CD8-positive, alpha-beta memory T cell (primary cell): Measurements from ENCODE around the gene SPIRE2. TPM values are rescaled to one million over a fixed set of nuclear protein-coding genes. Genes with fewer than 3 reads are reported as not detected.
"Not testable (repeated sequence)": the region's sequence is repeated elsewhere in the genome, so short reads cannot be mapped to it uniquely, and the experiment has no call there.

Experiments
- CTCF ChIA-PET: fragments of 350-600 bp; sonication (Branson Sonifier 250); formaldehyde crosslinking; loops from one replicate; lab custom pipeline; 2021; ENCODE audit warnings: antibody characterized with exemption; lab: Charles Lee
- POLR2A ChIA-PET: fragments of 350-600 bp; sonication (Branson Sonifier 250); formaldehyde crosslinking; loops from one replicate; lab custom pipeline; 2021; ENCODE audit warnings: antibody characterized with exemption; lab: Charles Lee
- DNase-seq, 5 donors: peaks; one replicate each; pipeline versions ENCODE4 v3.0.0 to v3.0.0-alpha.2; 2020 to 2022; ENCODE audit warnings: mixed read lengths in 1 of 5
- H3K27ac ChIP-seq: one replicate; pipeline ENCODE4 v1.7.0; 2013; ENCODE audit warnings: low read depth, mild to moderate bottlenecking, low read length, moderate library complexity
- H3K27me3 ChIP-seq: 2 replicates; pipeline ENCODE4 v1.7.0; 2013; ENCODE audit warnings: low read length, mild to moderate bottlenecking; ENCODE audit not compliant: insufficient read depth, poor library complexity, severe bottlenecking
- H3K36me3 ChIP-seq: 2 replicates; pipeline ENCODE4 v1.7.0; 2013; ENCODE audit warnings: mild to moderate bottlenecking, low read length, moderate library complexity; ENCODE audit not compliant: insufficient read depth
- H3K4me1 ChIP-seq: 2 replicates; pipeline ENCODE4 v1.7.0; 2013; ENCODE audit warnings: mild to moderate bottlenecking, low read length, moderate library complexity; ENCODE audit not compliant: insufficient read depth
- H3K4me3 ChIP-seq: 2 replicates; pipeline ENCODE4 v1.7.0; 2013; ENCODE audit warnings: mild to moderate bottlenecking, low read length
- H3K9me3 ChIP-seq: 2 replicates; pipeline ENCODE4 v1.7.0; 2013; ENCODE audit warnings: mild to moderate bottlenecking, low read length
- H3K27ac Mint-ChIP-seq, 8 donors: one replicate each; pipeline ENCODE4 v1.8.0; 2020 to 2021; ENCODE audit warnings: mixed read lengths in 8 of 8, mild to moderate bottlenecking in 6 of 8, inconsistent platforms in 3 of 8, moderate library complexity in 3 of 8
- H3K27me3 Mint-ChIP-seq, 2 donors: one replicate each; pipeline ENCODE4 v1.8.0; 2020 to 2021; ENCODE audit warnings: mixed read lengths in 2 of 2, mild to moderate bottlenecking in 1 of 2, moderate library complexity in 1 of 2
- H3K36me3 Mint-ChIP-seq, 3 donors: one replicate each; pipeline ENCODE4 v1.8.0; 2020 to 2021; ENCODE audit warnings: mixed read lengths in 3 of 3, inconsistent platforms in 1 of 3, mild to moderate bottlenecking in 1 of 3
- H3K4me1 Mint-ChIP-seq, 3 donors: one replicate each; pipeline ENCODE4 v1.8.0; 2020 to 2021; ENCODE audit warnings: mixed read lengths in 3 of 3, inconsistent platforms in 1 of 3, mild to moderate bottlenecking in 1 of 3
- H3K4me3 Mint-ChIP-seq, 7 donors: one replicate each; pipeline ENCODE4 v1.8.0; 2020 to 2021; ENCODE audit warnings: mixed read lengths in 7 of 7, mild to moderate bottlenecking in 6 of 7, moderate library complexity in 4 of 7, inconsistent platforms in 2 of 7
- H3K9me3 Mint-ChIP-seq, 5 donors: one replicate each; pipeline ENCODE4 v1.8.0; 2020 to 2022; ENCODE audit warnings: mixed read lengths in 5 of 5, mild to moderate bottlenecking in 3 of 5, moderate library complexity in 2 of 5, inconsistent platforms in 1 of 5
- polyA plus RNA-seq: library from polyadenylated mRNA; unstranded; fragments of 300-500 nt; fragmentation: Illumina TruSeq; gene quantifications from one replicate; pipeline ENCODE4 v1.2.3, GENCODE V29; 2021
- total RNA-seq, 2 experiments: library from RNA; stranded (reverse); gene quantifications; one replicate each; pipeline ENCODE4 v1.2.3, GENCODE V29; 2021

The SPIRE2 gene
- total and polyA plus RNA-seq, 3 experiments from 2014 or later, result 0.18 to 1.4 (median 0.37) TPM

DNA sequence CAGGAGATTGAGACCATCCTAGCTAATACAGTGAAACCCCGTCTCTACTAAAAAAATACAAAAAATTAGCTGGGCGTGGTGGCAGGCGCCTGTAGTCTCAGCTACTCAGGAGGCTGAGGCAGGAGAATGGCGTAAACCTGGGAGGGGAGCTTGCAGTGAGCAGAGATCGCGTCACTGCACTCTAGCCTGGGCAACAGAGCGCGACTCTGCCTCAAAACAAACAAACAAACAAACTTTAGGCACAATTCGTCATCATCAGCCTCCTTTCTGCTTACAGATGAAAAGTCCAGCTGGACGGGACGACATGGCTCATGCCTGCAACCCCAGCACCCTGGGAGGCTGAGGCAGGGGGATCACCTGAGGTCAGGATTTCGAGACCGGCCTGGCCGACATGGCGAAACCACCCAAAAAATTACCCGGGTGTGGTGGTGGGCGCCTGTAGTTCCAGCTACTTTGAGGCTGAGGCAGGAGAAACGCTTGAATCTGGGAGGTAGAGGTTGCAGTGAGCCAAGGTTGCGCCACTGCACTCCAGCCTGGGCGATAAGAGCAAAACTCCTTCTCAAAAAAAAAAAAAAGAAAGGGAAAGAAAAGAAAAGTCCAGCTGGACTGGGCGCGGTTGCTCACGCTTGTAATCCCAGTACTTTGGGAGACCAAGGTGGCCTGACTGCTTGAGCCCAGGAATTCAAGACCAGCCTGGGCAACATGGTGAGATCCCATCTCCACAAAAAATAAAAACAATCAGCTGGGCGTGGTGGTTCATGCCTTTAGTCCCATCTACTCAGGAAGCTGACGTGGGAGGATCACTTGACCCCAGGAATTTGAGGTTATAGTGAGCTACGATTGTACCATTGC lies 1.5 kb upstream of the SPIRE2 start:
- ChIA-PET POLR2A (no interaction called here), CTCF (interaction anchor here (0.8 kb wide), 1 partner anchor 34 kb away, joined by 3 read pairs; no protein-coding TSS in a partner anchor)
- Histone ChIP-seq H3K27ac (no peak overlapping the region), H3K4me3 (no peak overlapping the region), H3K36me3 (no peaks in the 10 kb centered on the region), H3K4me1 (no peaks in the 10 kb centered on the region), H3K27me3 (peaks cover 14% of the 10 kb centered on the region), H3K9me3 (no peaks in the 10 kb centered on the region)
- peak overlapping the region in 2 of 7 donors; percentile 69 for H3K4me3 Mint-ChIP-seq
- H3K27ac Mint-ChIP-seq, result no peak overlapping the region
- peak in 1 of 5 donors; percentile 30 for DNase-seq
- no peaks in the 10 kb centered on the region for H3K9me3 Mint-ChIP-seq
- peaks cover 0 to 5% (median 0%) of the 10 kb centered on the region in 3 donors for H3K36me3 Mint-ChIP-seq
- H3K27me3 Mint-ChIP-seq, result peaks cover 6 to 20% of the 10 kb centered on the region in 2 donors
- peaks cover 7 to 17% (median 10%) of the 10 kb centered on the region in 3 donors for H3K4me1 Mint-ChIP-seq

DNA sequence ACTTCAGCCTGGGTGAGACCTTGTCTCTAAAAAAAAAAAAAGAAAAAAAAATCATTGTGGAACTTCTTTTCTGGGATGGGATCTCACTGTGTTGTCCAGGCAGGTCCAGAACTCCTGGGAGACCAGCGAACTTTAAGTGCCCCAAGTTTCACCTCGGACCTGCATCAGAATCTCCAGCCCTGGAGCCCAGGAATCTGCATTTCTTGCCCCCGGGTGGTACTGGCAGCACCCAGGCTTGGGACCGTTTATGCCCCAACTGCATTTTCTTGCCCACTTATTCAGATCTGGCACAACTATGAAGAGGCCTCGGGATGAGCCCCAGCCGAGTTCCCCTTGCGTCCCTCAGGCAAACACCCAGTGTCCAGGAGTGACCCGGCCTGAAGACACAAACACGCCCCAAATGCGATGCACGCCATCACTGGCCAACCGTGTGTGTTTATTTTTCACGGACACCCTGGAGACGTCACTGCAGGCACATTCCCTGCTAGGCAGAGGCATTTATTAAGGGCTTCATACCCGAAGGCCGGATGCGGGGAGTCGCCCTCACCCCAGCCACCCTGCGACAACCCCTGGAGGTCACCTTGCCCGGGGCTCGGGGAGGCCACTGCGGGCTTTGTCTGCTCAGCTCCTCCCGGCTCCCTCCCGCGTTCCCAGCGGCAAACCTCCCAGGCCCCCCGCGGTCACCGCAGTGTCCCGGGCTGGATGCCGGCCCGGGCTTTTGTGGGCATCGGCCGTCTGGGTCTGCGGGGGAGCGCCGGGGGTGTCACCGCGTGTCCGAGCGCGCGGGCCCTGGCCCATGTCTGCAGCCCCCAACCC lies 684 bp upstream of the SPIRE2 start:
- H3K4me3 ChIP-seq, result no peak overlapping the region
- Mint-ChIP-seq H3K4me1 (peaks cover 2 to 12% (median 9%) of the 10 kb centered on the region in 3 donors), H3K27ac (peak overlapping the region in 2 of 8 donors; percentile 33 to 74), H3K27me3 (peaks cover 10 to 28% of the 10 kb centered on the region in 2 donors), H3K36me3 (peaks cover 0 to 5% (median 0%) of the 10 kb centered on the region in 3 donors), H3K4me3 (peak overlapping the region in 5 of 7 donors; percentile 29 to 69 (median 41)), H3K9me3 (no peaks in the 10 kb centered on the region)
- H3K27ac ChIP-seq, result peak overlapping the region; percentile 16
- DNase-seq, result peak in 1 of 5 donors; percentile 32
- no peaks in the 10 kb centered on the region for H3K9me3 ChIP-seq
- CTCF ChIA-PET, result no interaction called here
- H3K27me3 ChIP-seq, result peaks cover 14% of the 10 kb centered on the region
- no peaks in the 10 kb centered on the region for H3K36me3 ChIP-seq
- POLR2A ChIA-PET, result no interaction called here
- H3K4me1 ChIP-seq, result no peaks in the 10 kb centered on the region

DNA sequence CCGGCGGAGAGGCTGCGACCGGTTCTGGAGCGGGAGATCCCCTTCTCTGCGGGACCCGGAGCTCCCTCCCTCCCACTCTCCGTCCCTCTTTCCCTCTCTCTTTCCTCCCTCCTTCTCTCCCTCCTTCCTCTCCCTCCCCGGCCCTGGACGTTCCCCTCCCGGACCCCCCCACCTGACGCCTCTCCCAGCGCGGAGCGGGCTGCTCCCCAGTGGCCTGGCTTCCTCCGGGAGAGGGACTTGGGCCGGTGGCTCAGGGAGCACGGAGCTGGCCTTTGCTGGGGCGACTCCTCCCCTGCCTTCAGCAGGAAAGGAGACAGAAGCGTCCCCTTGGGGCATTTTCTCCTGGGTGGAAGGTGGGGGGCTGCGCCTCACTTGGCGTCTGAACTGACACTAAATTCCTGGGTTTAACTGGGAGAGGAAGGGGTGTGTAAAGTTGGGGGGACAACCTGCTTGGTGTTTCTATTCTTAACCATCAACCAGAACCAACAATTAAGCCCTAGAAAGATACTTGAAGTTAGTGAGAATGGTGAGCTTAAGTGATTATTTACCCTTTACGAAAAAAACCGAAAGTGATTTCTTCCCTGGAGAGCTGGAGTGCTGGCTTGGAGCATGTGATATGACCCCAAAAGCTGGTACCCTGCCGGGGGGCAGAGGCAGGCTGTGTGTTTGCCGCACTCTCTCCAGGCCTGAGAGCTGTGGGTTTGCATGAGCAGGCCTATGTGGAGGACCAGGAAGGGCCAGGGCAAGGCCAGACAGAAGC lies 775 bp downstream of the SPIRE2 start:
- ChIA-PET POLR2A (interaction anchor here (0.5 kb wide), 1 partner anchor 20 kb away, joined by 3 read pairs; no protein-coding TSS in a partner anchor), CTCF (interaction anchor here (0.9 to 1.0 kb wide), 2 partner anchors 9 to 106 kb away, joined by 3 read pairs; no protein-coding TSS in a partner anchor)
- H3K4me3 Mint-ChIP-seq, result peak overlapping the region in 6 of 7 donors; percentile 16 to 66 (median 51)
- DNase-seq, result peak in 1 of 5 donors; percentile 48
- no peak overlapping the region for H3K4me3 ChIP-seq
- peak overlapping the region in 1 of 8 donors; percentile 39 for H3K27ac Mint-ChIP-seq
- H3K9me3 Mint-ChIP-seq, result no peaks in the 10 kb centered on the region
- H3K4me1 Mint-ChIP-seq, result peaks cover 2 to 12% (median 9%) of the 10 kb centered on the region in 3 donors
- H3K27me3 ChIP-seq, result peaks cover 14% of the 10 kb centered on the region
- no peaks in the 10 kb centered on the region for H3K9me3 ChIP-seq
- no peak overlapping the region for H3K27ac ChIP-seq
- no peaks in the 10 kb centered on the region for H3K36me3 ChIP-seq
- peaks cover 0 to 5% (median 0%) of the 10 kb centered on the region in 3 donors for H3K36me3 Mint-ChIP-seq
- peaks cover 10 to 32% of the 10 kb centered on the region in 2 donors for H3K27me3 Mint-ChIP-seq
- no peaks in the 10 kb centered on the region for H3K4me1 ChIP-seq

DNA sequence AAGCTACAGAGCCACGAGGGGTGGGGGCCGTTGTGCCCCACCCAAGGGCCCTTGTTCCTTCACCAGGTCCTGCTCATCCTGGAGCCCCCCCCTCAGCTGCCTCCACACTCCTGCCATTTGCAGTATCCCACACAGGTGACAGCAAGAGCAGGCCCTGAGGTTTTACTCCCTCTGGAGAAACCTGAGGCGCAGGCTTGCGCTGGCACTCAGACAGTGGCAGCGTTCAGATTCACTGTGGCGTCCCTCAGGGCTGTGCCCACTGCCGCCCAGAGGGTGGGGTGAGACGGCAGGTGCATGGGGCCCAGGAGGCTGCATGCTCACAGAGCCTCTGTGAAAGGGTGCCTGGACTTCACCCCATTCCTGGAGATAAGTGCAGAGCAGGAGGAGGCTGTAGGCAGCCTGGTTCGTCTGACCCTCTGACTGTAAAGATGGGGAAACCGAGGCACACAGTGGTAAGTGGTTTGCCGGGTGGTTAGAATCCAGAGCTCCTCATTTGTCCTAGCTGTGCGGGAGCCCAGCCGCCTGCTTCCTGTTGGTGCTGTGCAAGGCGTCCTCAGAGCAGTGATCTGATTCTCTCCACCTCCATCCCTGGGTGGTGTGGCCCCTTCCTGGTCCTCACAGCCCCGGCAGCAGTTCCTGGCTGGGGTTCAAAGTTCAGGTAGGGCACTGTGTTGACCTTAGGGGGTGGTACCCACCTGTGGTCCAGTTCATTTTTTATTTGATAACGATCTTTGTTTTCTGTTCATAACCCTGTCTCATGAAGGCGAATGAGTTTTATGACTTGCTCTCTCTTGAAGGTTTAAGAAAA lies 1.6 kb downstream of the SPIRE2 start:
- H3K4me3 Mint-ChIP-seq, result peak overlapping the region in 2 of 7 donors; percentile 29 to 33
- ChIA-PET CTCF (interaction anchor here (0.9 to 1.0 kb wide), 2 partner anchors 8 to 107 kb away, joined by 3 read pairs; no protein-coding TSS in a partner anchor), POLR2A (no interaction called here)
- H3K4me1 ChIP-seq, result no peaks in the 10 kb centered on the region
- no peaks in the 10 kb centered on the region for H3K36me3 ChIP-seq
- DNase-seq, result peak in 1 of 5 donors; percentile 13
- peaks cover 0 to 5% (median 0%) of the 10 kb centered on the region in 3 donors for H3K36me3 Mint-ChIP-seq
- H3K4me1 Mint-ChIP-seq, result peaks cover 2 to 12% (median 9%) of the 10 kb centered on the region in 3 donors
- no peaks in the 10 kb centered on the region for H3K9me3 ChIP-seq
- H3K27me3 ChIP-seq, result peaks cover 14% of the 10 kb centered on the region
- H3K27me3 Mint-ChIP-seq, result peaks cover 10 to 33% of the 10 kb centered on the region in 2 donors
- no peaks in the 10 kb centered on the region for H3K9me3 Mint-ChIP-seq
- peak overlapping the region in 1 of 8 donors; percentile 84 for H3K27ac Mint-ChIP-seq
- H3K27ac ChIP-seq, result no peak overlapping the region
- no peak overlapping the region for H3K4me3 ChIP-seq

DNA sequence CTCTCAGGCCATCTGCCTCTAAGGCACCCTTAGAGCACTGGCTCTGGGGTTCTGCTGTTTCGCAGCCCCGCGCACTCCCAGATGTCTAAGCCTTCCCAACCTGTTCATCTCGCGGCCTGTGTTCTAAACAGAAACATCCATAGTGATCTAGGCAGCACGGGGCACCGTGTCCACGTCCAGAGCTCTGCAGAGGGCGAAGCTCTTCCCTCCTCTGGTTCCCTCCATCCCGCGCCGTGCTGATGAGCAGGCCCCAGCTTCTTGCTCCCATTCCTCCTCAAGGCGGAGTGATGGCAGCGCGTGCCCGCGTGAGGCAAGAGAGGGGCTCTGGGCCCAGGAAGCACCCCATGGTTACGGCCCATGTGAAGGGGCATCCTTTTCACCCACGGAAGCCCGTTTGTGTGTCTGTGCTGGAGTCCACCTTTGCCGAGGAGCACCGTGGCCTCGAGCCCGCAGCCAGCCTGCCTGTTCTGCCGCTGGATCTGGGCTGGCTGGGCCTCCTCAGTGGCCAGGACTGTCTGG lies 3.6 kb downstream of the SPIRE2 start:
- Mint-ChIP-seq H3K4me3 (peak overlapping the region in 1 of 7 donors; percentile 70), H3K27ac (no peak overlapping the region), H3K4me1 (peaks cover 4 to 12% (median 9%) of the 10 kb centered on the region in 3 donors), H3K27me3 (peaks cover 10 to 33% of the 10 kb centered on the region in 2 donors), H3K36me3 (peaks cover 0 to 5% (median 0%) of the 10 kb centered on the region in 3 donors), H3K9me3 (peaks cover 0 to 5% (median 0%) of the 10 kb centered on the region in 5 donors)
- Histone ChIP-seq H3K4me3 (no peak overlapping the region), H3K27ac (no peak overlapping the region), H3K9me3 (no peaks in the 10 kb centered on the region), H3K4me1 (no peaks in the 10 kb centered on the region), H3K27me3 (peaks cover 14% of the 10 kb centered on the region), H3K36me3 (no peaks in the 10 kb centered on the region)
- DNase-seq, result no peak
- ChIA-PET POLR2A (no interaction called here), CTCF (no interaction called here)

DNA sequence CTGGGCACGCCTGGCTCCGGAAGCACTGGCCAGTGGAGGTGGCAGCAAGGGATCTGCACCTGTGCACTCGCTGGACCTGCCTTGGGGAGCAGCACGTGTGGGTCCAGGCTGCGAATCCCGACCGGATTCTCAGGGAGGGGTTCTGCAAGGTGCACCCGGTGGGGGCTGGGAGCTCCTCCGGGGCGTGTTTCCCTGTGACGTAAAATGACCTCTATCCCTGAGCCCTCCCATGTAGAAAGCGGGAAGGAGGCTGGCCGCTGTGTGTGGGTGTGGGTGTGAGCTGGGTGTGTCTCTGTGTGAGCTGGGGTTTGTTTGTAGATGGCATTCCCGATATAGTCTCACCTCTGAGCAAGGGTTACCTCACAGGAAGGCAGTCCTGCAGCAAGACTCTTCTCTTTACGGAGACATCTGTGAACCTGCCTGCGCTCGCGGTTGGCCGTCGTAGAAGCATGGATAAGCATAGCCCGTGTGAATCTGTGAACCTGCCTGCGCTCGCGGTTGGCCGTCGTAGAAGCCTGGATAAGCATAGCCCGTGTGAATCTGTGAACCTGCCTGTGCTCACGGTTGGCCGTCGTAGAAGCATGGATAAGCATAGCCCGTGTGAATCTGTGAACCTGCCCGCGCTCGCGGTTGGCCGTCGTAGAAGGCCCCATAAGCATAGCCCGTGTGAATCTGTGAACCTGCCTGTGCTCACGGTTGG lies 5.5 kb downstream of the SPIRE2 start:
- H3K36me3 ChIP-seq, DNase-seq, H3K27ac Mint-ChIP-seq, CTCF ChIA-PET, H3K27ac ChIP-seq, H3K4me3 ChIP-seq, POLR2A ChIA-PET, H3K9me3 Mint-ChIP-seq, H3K36me3 Mint-ChIP-seq, H3K9me3 ChIP-seq: not testable (repeated sequence)
- H3K4me1 ChIP-seq, result peaks cover 19% of the 10 kb centered on the region
- Mint-ChIP-seq H3K27me3 (peaks cover 10 to 29% of the 10 kb centered on the region in 2 donors), H3K4me1 (peaks cover 20 to 26% (median 22%) of the 10 kb centered on the region in 3 donors), H3K4me3 (peak overlapping the region in 1 of 7 donors; percentile 45)
- peaks cover 13% of the 10 kb centered on the region for H3K27me3 ChIP-seq
